Neural progenitor cell (in vitro differentiated cells): ENCODE results near the gene AFF2. TPM values are rescaled to one million over a fixed set of nuclear protein-coding genes. Genes with fewer than 3 reads are reported as not detected.

Experiments
- DNase-seq: peaks from one replicate; pipeline ENCODE4 v3.0.0-alpha.2; 2016; ENCODE audit warnings: low spot score
- H2AFZ ChIP-seq: fragments of 200-600 bp; sonication (generic); replicated peaks from 2 replicates; pipeline ENCODE4 v1.6.1; 2016; ENCODE audit warnings: antibody characterized with exemption
- H3F3A ChIP-seq: fragments of 200-600 bp; sonication (generic); 2 replicates; pipeline ENCODE4 v1.6.1; 2016; ENCODE audit warnings: antibody characterized with exemption, low read depth
- H3K27ac ChIP-seq: fragments of 200-600 bp; sonication (generic); 2 replicates; pipeline ENCODE4 v1.5.1; 2016; ENCODE audit warnings: mild to moderate bottlenecking
- H3K27me3 ChIP-seq: fragments of 200-600 bp; sonication (generic); 2 replicates; pipeline ENCODE4 v1.6.1; 2016; ENCODE audit warnings: mild to moderate bottlenecking, moderate library complexity
- H3K36me3 ChIP-seq: fragments of 200-600 bp; sonication (generic); 2 replicates; pipeline ENCODE4 v1.5.1; 2016
- H3K4me1 ChIP-seq: fragments of 200-600 bp; sonication (generic); 2 replicates; pipeline ENCODE4 v1.6.1; 2016; ENCODE audit warnings: mixed run types
- H3K4me2 ChIP-seq: fragments of 200-600 bp; sonication (generic); 2 replicates; pipeline ENCODE4 v1.6.1; 2016
- H3K4me3 ChIP-seq: fragments of 200-600 bp; sonication (generic); 2 replicates; pipeline ENCODE4 v1.5.1; 2016
- H3K79me2 ChIP-seq: fragments of 200-600 bp; sonication (generic); 2 replicates; pipeline ENCODE4 v1.6.1; 2016; ENCODE audit warnings: low read depth
- H3K9ac ChIP-seq: fragments of 200-600 bp; sonication (generic); 2 replicates; pipeline ENCODE4 v1.6.1; 2016
- H3K9me3 ChIP-seq: fragments of 200-600 bp; sonication (generic); 2 replicates; pipeline ENCODE4 v1.5.1; 2016; ENCODE audit warnings: low read depth
- H4K20me1 ChIP-seq: fragments of 200-600 bp; sonication (generic); 2 replicates; pipeline ENCODE4 v1.6.1; 2016; ENCODE audit warnings: low read depth
- H3K27ac Mint-ChIP-seq: 3 replicates; pipeline ENCODE4 v1.8.0; 2021; ENCODE audit warnings: mixed read lengths
- H3K27me3 Mint-ChIP-seq: 2 replicates; pipeline ENCODE4 v1.8.0; 2022; ENCODE audit warnings: low read depth, mild to moderate bottlenecking, inconsistent platforms, moderate library complexity, mixed read lengths; ENCODE audit not compliant: insufficient read depth
- H3K36me3 Mint-ChIP-seq: 3 replicates; pipeline ENCODE4 v1.8.0; 2021; ENCODE audit warnings: mixed read lengths
- H3K4me1 Mint-ChIP-seq: 3 replicates; pipeline ENCODE4 v1.8.0; 2021; ENCODE audit warnings: mixed read lengths
- H3K4me3 Mint-ChIP-seq: 3 replicates; pipeline ENCODE4 v1.8.0; 2021; ENCODE audit warnings: mild to moderate bottlenecking, moderate library complexity, mixed read lengths
- H3K9me3 Mint-ChIP-seq: 3 replicates; pipeline ENCODE4 v1.8.0; 2020; ENCODE audit warnings: mixed read lengths
- CTCF ChIP-seq: fragments of 200-600 bp; sonication (generic); IDR thresholded peaks from 2 replicates; pipeline ENCODE4 v1.5.1; 2017; ENCODE audit warnings: antibody characterized with exemption, mild to moderate bottlenecking
- EZH2 ChIP-seq: fragments of 200-600 bp; sonication (generic); IDR thresholded peaks from 2 replicates; pipeline ENCODE4 v1.6.1; 2017; ENCODE audit warnings: antibody characterized with exemption, mild to moderate bottlenecking, moderate library complexity
- EZH2phosphoT487 ChIP-seq: fragments of 200-600 bp; sonication (generic); IDR thresholded peaks from 2 replicates; pipeline ENCODE4 v1.6.1; 2017; ENCODE audit warnings: antibody characterized with exemption
- total RNA-seq: library from RNA; depleted of rRNA; stranded (reverse); fragments of >200 nt; gene quantifications from 2 replicates; pipeline ENCODE4 v1.2.3, GENCODE V29; 2015; ENCODE audit warnings: low replicate concordance

AFF2 gene
- total RNA-seq, 1 donor from 2014 or later: 13.5 TPM

GRCh38 chrX:148915474-148915873, 415.1 kb downstream of the AFF2 start:
- no peaks in the 10 kb centered on the region for H3K36me3 Mint-ChIP-seq

DNA sequence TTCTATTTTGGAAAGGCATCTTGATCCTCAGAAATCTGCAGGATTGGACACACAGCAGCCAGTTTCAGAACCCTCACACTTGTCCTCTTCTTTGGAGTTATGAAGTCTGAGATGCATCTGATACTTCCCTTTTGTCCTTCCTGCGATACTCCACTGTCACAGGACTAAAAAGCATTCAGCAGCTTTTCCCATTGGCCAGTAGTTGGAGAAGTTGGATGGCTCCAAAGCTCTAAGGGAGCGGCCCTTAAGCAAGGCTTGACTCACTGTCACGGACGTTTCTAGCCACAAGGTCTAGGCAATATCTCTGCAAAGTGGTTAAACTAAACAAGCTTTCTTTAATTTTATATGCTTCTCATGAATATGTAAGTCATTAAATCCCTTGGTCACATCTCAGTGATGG, 417.0 kb downstream of the AFF2 start:
- Histone ChIP-seq H3K36me3 (no peaks in the 10 kb centered on the region), H3F3A (peaks cover 6% of the 10 kb centered on the region), H3K4me3 (no peak overlapping the region), H3K9me3 (peaks cover 9% of the 10 kb centered on the region), H4K20me1 (no peaks in the 10 kb centered on the region), H3K9ac (no peak overlapping the region), H3K4me1 (peaks cover 21% of the 10 kb centered on the region), H2AFZ (no peak overlapping the region), H3K79me2 (no peaks in the 10 kb centered on the region), H3K4me2 (no peak overlapping the region), H3K27me3 (no peaks in the 10 kb centered on the region), H3K27ac (no peak overlapping the region)
- TF ChIP-seq CTCF (no peak), EZH2 (no peak), EZH2phosphoT487 (no peak)
- peaks cover 13% of the 10 kb centered on the region for H3K4me1 Mint-ChIP-seq
- no peak overlapping the region for H3K4me3 Mint-ChIP-seq
- DNase-seq: no peak
- no peak overlapping the region for H3K27ac Mint-ChIP-seq
- H3K36me3 Mint-ChIP-seq: no peaks in the 10 kb centered on the region
- H3K27me3 Mint-ChIP-seq: no peaks in the 10 kb centered on the region
- H3K9me3 Mint-ChIP-seq: peaks cover 5% of the 10 kb centered on the region

More at GRCh38 chrX:148915474-148915873, 415.1 kb downstream of the AFF2 start:
- Histone ChIP-seq H3K4me2 (no peak overlapping the region), H3K4me1 (peaks cover 21% of the 10 kb centered on the region), H3F3A (peaks cover 6% of the 10 kb centered on the region), H3K9ac (no peak overlapping the region), H2AFZ (no peak overlapping the region), H3K27me3 (no peaks in the 10 kb centered on the region), H3K9me3 (peaks cover 3% of the 10 kb centered on the region), H3K4me3 (no peak overlapping the region), H3K27ac (no peak overlapping the region), H4K20me1 (no peaks in the 10 kb centered on the region), H3K79me2 (no peaks in the 10 kb centered on the region), H3K36me3 (no peaks in the 10 kb centered on the region)
- no peak for DNase-seq
- no peak overlapping the region for H3K4me3 Mint-ChIP-seq
- no peaks in the 10 kb centered on the region for H3K27me3 Mint-ChIP-seq
- peaks cover 5% of the 10 kb centered on the region for H3K9me3 Mint-ChIP-seq
- TF ChIP-seq EZH2phosphoT487: no peak
- TF ChIP-seq EZH2: no peak
- TF ChIP-seq CTCF: no peak
- peaks cover 13% of the 10 kb centered on the region for H3K4me1 Mint-ChIP-seq
- no peak overlapping the region for H3K27ac Mint-ChIP-seq

DNA sequence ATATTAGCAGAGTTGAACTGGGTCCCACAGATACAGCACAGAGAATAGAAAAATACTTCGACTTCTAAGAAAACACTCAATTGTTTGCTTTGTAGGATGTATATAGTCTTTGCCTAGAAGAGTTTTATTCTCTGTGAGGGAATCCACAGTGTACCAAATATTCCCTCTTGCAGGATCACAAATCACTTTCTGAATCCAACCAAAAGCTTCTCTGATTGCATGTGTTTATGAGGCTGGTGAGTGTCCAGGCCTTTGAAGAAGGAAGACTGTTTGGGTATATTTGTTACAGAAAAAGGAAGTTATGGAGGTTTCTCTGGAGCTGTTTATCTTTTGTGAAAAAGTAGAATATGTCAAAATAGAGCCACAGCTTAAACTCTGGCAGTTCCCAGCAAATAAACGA, 423.2 kb downstream of the AFF2 start:
- H3K79me2 ChIP-seq: no peaks in the 10 kb centered on the region
- H4K20me1 ChIP-seq: no peaks in the 10 kb centered on the region
- no peak overlapping the region for H2AFZ ChIP-seq
- no peaks in the 10 kb centered on the region for H3K36me3 Mint-ChIP-seq
- no peak overlapping the region for H3K4me3 ChIP-seq
- H3K4me2 ChIP-seq: no peak overlapping the region
- peaks cover 6% of the 10 kb centered on the region for H3K9me3 ChIP-seq
- H3K9me3 Mint-ChIP-seq: no peaks in the 10 kb centered on the region
- H3F3A ChIP-seq: no peaks in the 10 kb centered on the region
- no peak for TF ChIP-seq CTCF
- no peak for TF ChIP-seq EZH2phosphoT487
- no peak for TF ChIP-seq EZH2
- H3K27me3 ChIP-seq: no peaks in the 10 kb centered on the region
- H3K27me3 Mint-ChIP-seq: no peaks in the 10 kb centered on the region
- H3K36me3 ChIP-seq: no peaks in the 10 kb centered on the region
- no peak overlapping the region for H3K9ac ChIP-seq
- no peak overlapping the region for H3K27ac ChIP-seq
- no peaks in the 10 kb centered on the region for H3K4me1 ChIP-seq
- no peak overlapping the region for H3K27ac Mint-ChIP-seq
- no peak overlapping the region for H3K4me3 Mint-ChIP-seq
- no peak for DNase-seq
- H3K4me1 Mint-ChIP-seq: no peaks in the 10 kb centered on the region
